ENCODE results near the gene PRKCA. TPM values are rescaled to one million over a fixed set of nuclear protein-coding genes. Genes with fewer than 3 reads are reported as not detected.

Gene PRKCA
- total RNA-seq, 1 donor from 2014 or later: 5.4 TPM

DNA sequence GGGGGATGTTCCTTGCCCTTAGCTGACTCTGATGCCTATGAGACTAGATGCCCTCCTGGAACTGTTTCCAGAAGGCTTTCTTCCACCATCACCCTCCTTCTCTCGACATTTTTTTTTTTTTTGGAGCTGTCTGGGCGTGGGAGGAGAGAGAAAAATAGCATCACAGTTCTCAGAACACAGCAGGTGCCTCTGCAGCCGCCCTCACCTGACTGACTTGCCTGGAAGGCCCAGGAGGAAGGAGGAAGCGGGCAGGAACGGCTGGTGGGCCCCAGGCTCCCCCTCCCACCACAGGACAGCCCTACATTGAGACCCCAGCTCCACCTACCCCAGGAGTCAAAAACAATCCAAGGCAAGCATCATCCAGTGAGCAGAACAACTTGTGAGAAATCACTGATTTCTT lies 512.2 kb downstream of the PRKCA start:
- intact Hi-C loops (cut with DNase I): no loop called here
- DNase-seq (no peak), ATAC-seq (ENCODE audit: poor library complexity) (no peak)

DNA sequence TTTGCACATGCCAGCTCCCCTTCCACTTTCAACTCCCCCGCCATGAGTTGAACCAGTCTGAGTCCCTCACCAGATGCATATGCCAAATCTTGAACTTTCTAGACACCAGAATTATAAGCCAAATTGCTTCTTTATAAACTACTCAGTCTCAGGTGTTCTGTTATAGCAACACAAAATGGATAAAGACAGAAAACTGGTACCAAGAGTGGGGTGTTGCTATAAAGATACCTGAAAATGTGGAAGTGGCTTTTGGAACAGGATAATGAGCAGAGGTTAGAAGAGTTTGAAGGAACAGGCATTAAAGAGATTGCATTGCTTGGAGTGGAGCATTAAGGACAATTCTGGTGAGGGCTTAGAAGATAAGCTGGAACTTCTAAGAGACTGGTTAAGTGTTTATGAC lies 515.3 kb downstream of the PRKCA start:
- no peak for ATAC-seq (ENCODE audit: poor library complexity)
- intact Hi-C loops (cut with DNase I): no loop called here
- DNase-seq: no peak

DNA sequence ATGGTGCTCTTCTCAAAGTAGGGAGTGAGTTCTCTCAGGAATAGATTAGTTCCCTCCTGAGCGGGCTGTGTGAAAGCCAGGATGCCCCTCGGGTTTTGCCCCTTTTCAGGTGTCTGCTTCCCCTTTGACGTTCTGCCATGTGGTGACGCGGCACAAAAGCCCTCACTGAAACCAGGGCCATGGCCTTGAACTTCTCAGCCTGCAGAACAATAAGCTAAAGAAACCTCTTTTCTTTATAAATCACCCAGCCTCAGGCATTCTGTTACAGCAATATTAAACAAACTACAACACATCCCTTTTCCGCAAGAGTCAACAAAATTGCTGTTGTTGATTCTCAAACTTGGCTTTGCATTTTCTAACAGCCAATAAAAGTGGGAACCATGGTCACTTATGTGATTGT lies 517.1 kb downstream of the PRKCA start:
- no peak for DNase-seq
- no peak for ATAC-seq (ENCODE audit: poor library complexity)
- intact Hi-C loops (cut with DNase I): no loop called here

DNA sequence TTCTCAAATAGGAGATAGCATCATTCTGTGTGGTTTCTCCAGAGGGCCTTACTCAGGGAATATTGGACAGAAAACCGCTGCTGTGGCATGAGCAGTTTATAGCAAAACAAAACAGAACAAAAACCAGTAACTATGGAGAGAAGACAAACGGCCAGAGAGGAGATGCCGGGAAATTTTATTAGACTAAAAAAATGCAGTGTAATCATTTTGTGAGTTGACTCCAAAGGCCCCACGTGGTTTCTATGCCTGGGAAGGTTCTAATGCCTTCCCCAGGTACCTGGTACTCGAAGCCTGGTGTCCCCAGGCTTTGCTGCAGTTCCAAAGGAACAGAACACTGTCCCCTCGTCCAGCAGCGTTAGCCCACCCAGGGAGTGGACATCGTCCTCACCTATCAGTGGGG lies 519.6 kb downstream of the PRKCA start:
- intact Hi-C loops (cut with DNase I): no loop called here
- no peak for DNase-seq
- no peak for ATAC-seq (ENCODE audit: poor library complexity)

DNA sequence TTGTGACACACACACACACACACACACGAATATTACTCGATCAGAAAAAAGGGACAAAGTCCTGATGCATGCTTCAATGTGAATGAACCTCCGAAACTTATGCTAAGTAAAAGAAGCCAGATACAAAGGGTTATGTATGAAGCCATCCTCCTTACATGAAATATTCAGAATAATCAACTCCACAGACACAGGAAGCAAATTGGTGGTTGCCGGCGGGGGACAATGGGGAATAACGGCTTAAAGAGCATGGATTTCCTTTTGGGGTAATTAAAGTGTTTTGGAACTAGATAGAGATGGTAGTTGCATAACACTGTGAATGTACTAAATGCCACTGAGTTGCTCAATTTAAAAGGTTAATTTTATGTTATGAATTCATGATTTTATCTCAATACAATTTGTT lies 524.4 kb downstream of the PRKCA start:
- no peak for ATAC-seq (ENCODE audit: poor library complexity)
- intact Hi-C loops (cut with DNase I): no loop called here

DNA sequence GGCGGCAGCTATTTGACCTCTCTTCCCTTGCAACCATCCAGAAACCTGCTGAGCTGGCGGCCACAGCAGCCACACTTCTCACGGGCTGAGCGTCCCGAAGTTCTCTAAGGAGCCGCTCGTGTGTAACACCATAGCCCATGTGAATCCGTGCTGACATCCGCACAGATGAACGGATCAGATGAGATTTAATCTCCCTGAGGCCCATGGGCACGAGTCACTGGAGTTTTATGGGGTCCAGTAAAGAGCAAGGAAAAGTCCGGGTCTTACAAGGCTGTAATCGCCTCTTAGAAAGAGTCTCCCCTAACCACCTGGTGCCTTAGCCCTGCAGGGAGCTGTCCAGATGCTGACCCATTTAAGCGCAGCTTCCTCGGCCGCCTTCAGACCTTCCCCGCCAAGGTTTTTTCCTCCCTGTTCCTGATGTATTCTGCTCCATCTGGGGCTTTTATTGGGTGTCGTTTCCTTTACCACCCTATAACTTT lies 527.0 kb downstream of the PRKCA start:
- intact Hi-C loops (cut with DNase I): no loop called here
- ATAC-seq (ENCODE audit: poor library complexity): no peak
- DNase-seq: no peak

More for the DNA sequence above, 524.4 kb downstream of the PRKCA start:
- no peak for DNase-seq

DNA sequence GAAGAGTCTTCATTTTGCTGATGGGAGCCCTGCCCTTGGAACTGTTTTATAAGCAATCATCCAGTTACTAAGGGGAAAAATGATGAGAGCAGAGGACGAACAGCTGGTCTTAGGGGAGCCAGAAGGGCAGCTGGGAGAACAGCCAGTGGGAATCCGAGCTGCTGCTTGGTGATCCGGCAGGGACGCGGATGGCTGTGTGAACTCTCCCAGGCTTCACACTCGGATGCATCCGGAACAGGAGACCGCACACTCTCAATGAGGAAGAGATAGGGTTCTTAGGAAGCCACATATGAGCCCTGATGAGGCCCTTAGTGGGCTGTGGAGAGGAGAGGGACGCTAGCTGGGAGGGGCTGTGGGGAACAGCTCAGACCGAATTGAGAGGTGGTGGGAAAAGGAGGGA lies 527.5 kb downstream of the PRKCA start:
- ATAC-seq (ENCODE audit: poor library complexity): no peak
- intact Hi-C loops (cut with DNase I): no loop called here
- no peak for DNase-seq

DNA sequence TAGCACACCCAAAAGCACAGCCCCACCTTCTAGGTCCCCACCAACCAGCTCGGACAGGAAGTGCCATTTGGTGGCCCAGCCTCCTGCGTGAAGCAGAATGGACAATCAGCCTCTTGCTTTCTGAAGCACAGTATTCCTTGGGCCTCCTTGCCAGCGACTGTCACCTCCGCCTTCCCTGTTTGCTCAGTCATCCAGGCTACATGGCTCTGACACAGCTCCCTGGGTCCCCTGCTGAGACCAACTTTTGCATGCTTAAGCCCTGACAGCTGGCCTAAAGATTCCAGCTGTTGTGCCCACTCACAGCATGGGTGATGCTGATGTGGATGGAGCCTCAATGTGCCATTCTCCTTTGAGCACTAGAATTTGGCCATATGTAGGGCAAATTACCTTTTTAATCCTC lies 528.0 kb downstream of the PRKCA start:
- intact Hi-C loops (cut with DNase I): no loop called here
- no peak for DNase-seq
- no peak for ATAC-seq (ENCODE audit: poor library complexity)

DNA sequence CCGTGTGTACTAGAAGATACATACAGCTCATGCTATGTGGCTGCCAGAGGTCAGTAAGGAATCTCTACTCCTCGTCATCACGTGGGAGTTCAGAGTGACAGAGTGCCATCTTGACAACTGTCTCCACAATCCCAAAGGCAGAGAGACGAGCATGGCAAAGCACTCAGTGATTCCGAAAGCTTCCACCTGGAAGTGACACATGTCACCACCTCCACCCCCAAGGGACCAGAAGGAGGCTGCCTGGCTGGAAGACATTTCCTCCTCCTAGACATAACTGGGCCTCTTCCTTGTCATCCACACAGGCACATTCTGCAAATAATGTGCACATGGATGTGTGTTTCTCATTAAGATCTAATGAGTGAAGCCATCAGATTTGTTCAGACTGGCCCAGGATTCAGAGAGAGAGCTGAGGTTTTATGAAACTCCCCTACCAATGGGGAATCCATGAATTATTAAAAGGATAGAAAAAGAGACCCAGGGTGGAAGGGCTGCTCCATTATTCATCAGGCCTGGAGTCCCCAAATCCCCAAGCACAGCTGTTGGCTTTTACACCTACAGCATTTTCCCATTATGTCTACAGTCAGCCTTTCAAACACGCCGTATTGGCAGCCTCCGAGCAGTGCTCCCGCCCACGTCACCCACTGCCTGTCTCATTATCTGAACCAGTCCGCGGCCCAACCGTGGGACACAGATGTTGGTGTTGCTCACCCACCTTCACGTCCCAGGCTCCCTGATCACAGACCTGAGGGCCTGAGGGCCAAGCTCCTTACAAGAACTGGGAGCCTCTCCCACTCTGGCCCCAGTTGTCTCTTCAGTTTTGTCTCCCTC lies 529.2 kb downstream of the PRKCA start:
- DNase-seq (no peak), ATAC-seq (ENCODE audit: poor library complexity) (no peak)
- intact Hi-C loops (cut with DNase I): no loop called here

DNA sequence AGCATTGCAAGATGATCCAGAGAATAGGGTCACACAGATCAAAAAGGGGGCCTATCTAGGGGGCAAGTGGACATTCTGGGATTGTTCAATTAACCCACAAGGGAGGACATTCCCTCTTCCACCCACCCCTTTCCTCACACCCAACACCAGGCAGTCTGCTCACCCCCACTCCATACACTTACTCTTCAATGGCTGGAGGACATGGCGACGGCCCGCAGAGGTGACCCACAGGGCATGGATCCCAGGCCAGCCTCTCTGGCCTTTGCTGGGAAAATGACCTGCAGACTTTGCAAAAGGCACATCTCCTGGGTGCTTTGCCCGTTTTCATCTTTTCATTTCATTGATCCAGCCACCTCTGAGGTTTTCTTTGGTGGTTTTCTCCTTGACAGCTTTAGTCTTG lies 530.8 kb downstream of the PRKCA start:
- intact Hi-C loops (cut with DNase I): no loop called here

DNA sequence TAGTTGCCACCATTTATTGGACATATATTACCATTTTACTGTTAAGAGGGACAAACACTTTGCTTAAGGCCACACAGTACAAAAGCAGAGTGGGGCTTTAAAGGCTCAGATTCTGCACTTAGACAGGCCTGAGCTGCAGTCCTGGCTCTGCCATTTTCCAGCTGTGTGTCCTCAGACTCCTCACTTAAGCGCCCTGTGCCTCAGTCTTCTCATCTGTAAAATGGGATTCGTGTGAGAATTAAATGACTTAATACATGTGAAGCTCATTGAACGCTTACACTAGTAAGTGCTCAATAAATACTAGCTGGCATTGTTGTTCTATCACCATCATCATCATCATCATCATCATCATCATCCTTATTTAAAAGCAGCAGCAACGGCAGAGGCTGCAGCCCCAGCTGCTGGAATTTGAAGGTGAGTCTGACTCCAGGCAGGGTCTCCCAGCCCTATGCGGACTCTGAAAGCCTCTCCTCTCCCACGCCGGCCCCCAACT lies 532.1 kb downstream of the PRKCA start:
- intact Hi-C loops (cut with DNase I): no loop called here
- DNase-seq (no peak), ATAC-seq (ENCODE audit: poor library complexity) (no peak)

More for the DNA sequence above, 530.8 kb downstream of the PRKCA start:
- DNase-seq: no peak
- ATAC-seq (ENCODE audit: poor library complexity): no peak

DNA sequence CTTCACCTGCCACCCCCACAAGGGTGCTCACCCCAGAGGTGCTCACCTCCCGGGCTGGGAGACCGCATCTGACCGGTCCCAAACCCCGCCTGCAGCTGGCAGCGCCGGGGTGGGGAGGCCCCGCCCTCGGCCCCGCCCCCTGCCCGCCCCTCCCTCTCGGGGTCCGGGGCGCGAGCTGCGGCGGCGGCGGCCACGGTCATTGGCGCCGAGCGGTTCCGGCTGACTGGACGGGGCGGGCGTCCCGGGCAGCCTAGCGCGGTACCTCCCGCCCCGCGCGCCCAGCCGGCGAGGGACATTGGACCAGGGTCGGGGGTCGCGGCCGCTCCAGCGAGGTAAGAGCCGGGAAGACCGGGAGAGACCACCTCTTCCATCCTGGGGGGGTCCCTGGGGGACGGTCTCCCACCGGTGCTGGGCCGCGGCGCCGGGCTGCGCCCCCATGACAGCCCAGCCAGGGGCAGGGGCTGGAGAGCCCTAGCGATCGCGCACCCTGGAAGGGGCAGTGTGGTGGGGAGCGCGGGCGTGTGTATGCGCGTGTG lies 532.6 kb downstream of the PRKCA start, which contains the start of gene CACNG5:
Gene CACNG5 (plus strand): TSS at position 199 of the 536 bp plus-strand sequence. CDS start 42,216 bp downstream, outside the sequence.
- intact Hi-C loops (cut with DNase I): no loop called here
- DNase-seq: no peak
- no peak for ATAC-seq (ENCODE audit: poor library complexity)

DNA sequence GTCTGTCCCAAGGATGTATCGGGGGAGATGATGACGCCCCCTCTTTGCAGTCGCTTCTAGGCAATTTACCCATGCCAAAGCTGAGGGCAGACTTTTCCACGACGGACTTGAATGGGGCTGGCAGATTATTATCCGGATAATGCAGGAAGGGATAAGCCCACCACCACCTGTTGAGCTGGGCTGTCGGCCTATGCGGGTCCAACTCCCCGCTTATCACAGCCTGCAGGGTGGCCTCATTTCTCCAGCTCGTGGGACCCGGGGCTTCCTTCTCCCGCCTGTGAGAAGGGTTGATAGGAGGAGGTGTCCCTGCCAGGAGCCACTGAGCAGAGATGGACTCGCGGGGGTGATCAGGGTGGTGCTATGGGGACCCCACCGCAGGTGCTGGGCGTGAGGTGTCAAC lies 533.1 kb downstream of the PRKCA start:
- no peak for ATAC-seq (ENCODE audit: poor library complexity)
- intact Hi-C loops (cut with DNase I): no loop called here
- no peak for DNase-seq

DNA sequence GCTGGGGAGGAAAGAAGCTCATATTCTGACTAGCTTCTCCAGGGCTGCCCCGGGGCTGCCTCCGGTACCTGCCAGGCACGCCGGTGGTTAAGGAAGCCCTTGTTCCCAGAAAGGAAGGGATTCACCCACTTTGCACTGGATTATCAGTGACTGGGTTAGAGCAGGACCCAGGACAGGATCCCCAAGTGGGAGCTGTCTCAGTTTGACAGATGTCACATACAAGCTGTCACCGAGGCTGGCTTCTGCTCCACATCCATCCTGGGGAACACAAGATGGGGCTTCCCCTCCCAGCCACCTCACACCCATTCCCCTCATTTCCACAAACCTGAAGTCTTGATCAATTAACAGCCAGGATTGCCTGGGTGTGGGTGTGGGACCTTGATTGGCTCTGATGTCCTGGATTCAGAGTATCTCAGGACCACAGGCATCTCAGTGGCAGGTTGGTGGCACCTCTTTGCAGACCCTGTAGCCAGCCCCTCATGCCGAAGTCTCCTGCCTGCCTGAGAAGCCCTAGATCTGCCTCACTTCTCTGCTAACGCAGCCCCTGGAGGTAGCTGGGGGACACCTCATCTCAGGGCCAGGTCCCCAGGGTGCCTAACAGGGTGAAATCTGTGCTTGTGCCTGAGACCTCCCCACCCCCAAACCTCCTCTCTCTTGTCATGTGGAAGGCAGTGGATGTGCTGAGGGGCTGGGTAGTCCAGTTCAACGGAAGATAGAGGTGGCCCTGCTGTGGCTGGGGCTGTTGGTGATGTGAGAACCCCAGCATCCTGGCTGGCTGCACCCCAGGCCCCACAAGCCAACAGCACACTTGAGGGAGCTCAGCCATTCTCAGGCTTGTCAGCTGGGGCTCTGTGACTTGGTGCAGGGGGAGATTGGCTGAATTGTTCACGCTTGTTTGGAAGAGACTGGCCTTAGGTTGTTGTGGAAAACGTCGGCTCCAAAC lies 533.9 kb downstream of the PRKCA start:
- intact Hi-C loops (cut with DNase I): no loop called here
- no peak for DNase-seq
- no peak for ATAC-seq (ENCODE audit: poor library complexity)

DNA sequence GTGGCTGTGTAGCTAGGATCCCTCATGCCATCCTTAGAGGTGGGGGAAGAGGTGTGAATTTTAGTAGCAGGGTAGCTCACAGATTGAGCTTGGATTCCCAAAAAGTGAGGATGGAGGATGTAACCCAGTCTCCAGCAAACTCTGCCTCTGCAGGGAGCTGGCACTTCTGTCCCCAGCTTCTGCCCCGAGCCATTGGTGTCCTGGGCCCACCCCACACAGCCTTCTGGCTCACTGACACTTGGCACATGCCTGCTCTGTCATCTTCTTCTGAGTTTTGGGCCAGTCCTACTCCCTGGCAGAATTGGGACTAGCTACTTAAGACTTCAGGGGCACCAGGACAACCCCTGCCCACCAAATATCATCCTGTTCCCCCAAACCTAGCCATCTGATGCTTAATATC lies 534.8 kb downstream of the PRKCA start:
- intact Hi-C loops (cut with DNase I): no loop called here
- DNase-seq (no peak), ATAC-seq (ENCODE audit: poor library complexity) (no peak)

DNA sequence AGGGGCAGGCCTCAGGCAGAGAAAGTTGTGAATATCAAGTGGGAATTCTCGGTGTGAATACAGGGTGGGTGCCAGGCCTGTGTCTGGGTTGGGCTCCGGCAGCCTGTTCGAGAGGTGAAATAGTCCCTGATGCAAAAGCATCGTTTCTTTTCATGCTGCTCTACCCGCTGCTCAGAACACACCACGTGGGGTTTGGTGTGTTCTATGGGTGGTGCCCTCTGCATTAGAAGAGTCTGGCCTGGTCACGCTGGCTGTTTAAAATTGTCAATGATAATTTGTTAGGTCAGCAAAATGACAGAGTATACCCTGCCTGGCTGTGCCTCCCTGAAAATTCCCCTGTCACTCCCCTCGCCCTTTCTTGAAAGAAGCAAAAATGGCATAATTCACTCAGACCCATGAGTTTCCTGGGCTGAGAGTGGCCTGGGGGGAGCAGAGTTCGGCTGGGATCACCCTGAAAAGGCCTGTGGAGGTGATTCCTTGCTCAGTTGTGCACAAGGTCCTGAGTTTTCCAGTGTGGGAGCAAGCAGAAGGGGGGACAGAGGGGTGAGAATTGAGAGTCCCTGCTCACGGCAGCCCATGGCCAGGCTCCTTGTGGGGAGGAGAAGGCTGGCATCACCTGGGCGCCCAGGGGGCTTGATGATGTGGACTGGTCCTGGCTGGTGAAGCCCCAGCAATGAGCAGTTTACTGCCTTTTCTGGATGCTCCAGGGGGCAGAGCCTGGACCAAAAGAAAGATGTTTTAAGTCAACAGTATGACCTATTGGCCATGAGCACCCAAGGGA lies 535.7 kb downstream of the PRKCA start:
- no peak for DNase-seq
- intact Hi-C loops (cut with DNase I): no loop called here
- no peak for ATAC-seq (ENCODE audit: poor library complexity)

DNA sequence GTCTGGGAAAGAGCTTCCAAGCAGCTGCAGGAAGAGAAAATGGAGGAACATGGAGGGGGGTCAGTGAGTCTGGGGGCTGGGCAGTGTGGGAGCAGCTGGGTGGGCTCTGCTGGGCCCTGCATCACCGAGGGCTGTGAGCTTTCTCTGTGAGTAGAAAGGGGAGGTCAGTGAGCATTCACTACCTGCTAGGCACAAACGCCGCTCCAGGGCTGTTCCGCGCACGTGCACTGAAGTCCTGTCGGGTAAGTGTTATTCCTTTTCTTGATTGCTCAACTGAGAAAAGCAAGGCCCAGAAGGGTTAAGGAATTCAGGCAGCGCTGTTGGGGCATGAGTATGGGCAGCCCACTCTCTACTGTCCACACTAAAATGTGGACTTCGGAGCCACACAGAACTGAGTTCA lies 537.2 kb downstream of the PRKCA start:
- ATAC-seq (ENCODE audit: poor library complexity): no peak

DNA sequence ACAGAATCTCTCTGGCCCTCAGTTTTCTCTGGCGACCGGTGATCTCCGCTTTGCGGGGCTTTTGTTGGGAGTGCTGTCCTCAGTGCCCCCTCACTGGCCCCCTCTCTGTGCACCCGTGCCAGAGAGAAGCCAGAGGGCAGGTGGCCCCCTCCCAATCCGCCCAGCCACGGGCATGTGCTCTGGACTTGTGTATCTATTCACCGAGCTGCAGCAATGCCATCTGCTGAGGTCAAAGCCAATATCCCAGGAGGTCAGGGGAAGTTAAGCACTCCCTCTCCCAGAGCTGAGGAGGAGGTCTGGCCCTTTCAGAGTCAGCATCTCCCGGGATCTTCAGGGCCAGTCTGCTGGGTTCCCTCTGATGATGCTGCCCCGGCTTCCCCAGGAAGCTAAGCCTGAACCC lies 537.6 kb downstream of the PRKCA start:
- intact Hi-C loops (cut with DNase I): no loop called here
- ATAC-seq (ENCODE audit: poor library complexity) (no peak), DNase-seq (no peak)

More for the DNA sequence above, 537.2 kb downstream of the PRKCA start:
- intact Hi-C loops (cut with DNase I): no loop called here
- DNase-seq: no peak
